GM21423 (cell line): ENCODE data around the gene KRTAP19-2.
"Not testable (repeated sequence)": the region's sequence is repeated elsewhere in the genome, so short reads cannot be mapped to it uniquely, and the experiment has no call there.

Source experiments
- ATAC-seq: cut with Tn5 transposase; IDR thresholded peaks from one replicate; pipeline ENCODE4 v1.9.1; 2021; ENCODE audit warnings: mild to moderate bottlenecking, moderate library complexity; ENCODE audit not compliant: unreplicated experiment

KRTAP19-2 gene

GRCh38 chr21:30487336-30487735, at the start of gene KRTAP19-2:
Gene KRTAP19-2 (minus strand): TSS chr21:30487436. CDS start chr21:30487348, 88 bp downstream.
- ATAC-seq = no peak

- no peak for ATAC-seq
Observed at GRCh38 chr21:30518876-30519275, 31.6 kb upstream of the KRTAP19-2 start.

GRCh38 chr21:30515681-30516080, 28.4 kb upstream of the KRTAP19-2 start:
- ATAC-seq = no peak

GRCh38 chr21:30505621-30506205, 18.5 kb upstream of the KRTAP19-2 start:
- ATAC-seq = not testable (repeated sequence)

GRCh38 chr21:30502041-30502440, 14.8 kb upstream of the KRTAP19-2 start, which contains the start of gene KRTAP19-5:
Gene KRTAP19-5 (minus strand): TSS chr21:30502141. CDS start chr21:30502090, 51 bp downstream.
- ATAC-seq = no peak

- ATAC-seq = no peak
Observed at GRCh38 chr21:30497065-30497464, 9.8 kb upstream of the KRTAP19-2 start, which contains the start of gene KRTAP19-4. Gene KRTAP19-4 (minus strand): TSS chr21:30497165. CDS start chr21:30497110, 55 bp downstream.

GRCh38 chr21:30491963-30492428, 4.8 kb upstream of the KRTAP19-2 start, which contains the start of gene KRTAP19-3:
Gene KRTAP19-3 (minus strand): TSS chr21:30492013. CDS start chr21:30491957, 56 bp downstream.
- ATAC-seq = no peak

- no peak for ATAC-seq
Observed at GRCh38 chr21:30486180-30486579, 1.1 kb downstream of the KRTAP19-2 start.

GRCh38 chr21:30482130-30482529, 5.1 kb downstream of the KRTAP19-2 start:
- ATAC-seq = no peak

- no peak for ATAC-seq
Observed at GRCh38 chr21:30480145-30480544, 7.1 kb downstream of the KRTAP19-2 start, which contains the start of gene KRTAP19-1. Gene KRTAP19-1 (minus strand): TSS chr21:30480367. CDS start chr21:30480317, 50 bp downstream.

- no peak for ATAC-seq
Observed at GRCh38 chr21:30479259-30479658, 8.0 kb downstream of the KRTAP19-2 start.

- ATAC-seq = no peak
Observed at GRCh38 chr21:30478004-30478403, 9.2 kb downstream of the KRTAP19-2 start.

GRCh38 chr21:30468900-30469714, 18.1 kb downstream of the KRTAP19-2 start:
- ATAC-seq = no peak

- ATAC-seq = no peak
Observed at GRCh38 chr21:30463713-30464112, 23.5 kb downstream of the KRTAP19-2 start.

GRCh38 chr21:30448514-30448913, 38.7 kb downstream of the KRTAP19-2 start:
- ATAC-seq = no peak

GRCh38 chr21:30447056-30447455, 40.2 kb downstream of the KRTAP19-2 start:
- ATAC-seq = no peak

GRCh38 chr21:30444204-30444603, 43.0 kb downstream of the KRTAP19-2 start:
- ATAC-seq = no peak

GRCh38 chr21:30443226-30443625, 44.0 kb downstream of the KRTAP19-2 start:
- no peak for ATAC-seq

- ATAC-seq = no peak
Observed at GRCh38 chr21:30439975-30440374, 47.3 kb downstream of the KRTAP19-2 start, which contains the start of gene KRTAP15-1. Gene KRTAP15-1 (plus strand): TSS chr21:30440275. CDS start chr21:30440328, 53 bp downstream.
